Skeletal muscle cell (primary cell): Measurements from ENCODE around the gene LRRTM3.

Experiments
- DNase-seq: peaks from one replicate; pipeline ENCODE4 v3.0.0-alpha.2; 2010; ENCODE audit warnings: low read depth
- H3K4me3 ChIP-seq: 2 replicates; pipeline ENCODE4 v1.5.1; 2011; ENCODE audit warnings: low read depth, mild to moderate bottlenecking, control low read depth, low read length, moderate library complexity

LRRTM3 gene

GRCh38 chr10:66931340-66931948 lies 5.6 kb downstream of the LRRTM3 start:
- DNase-seq, result peak; percentile 27
- H3K4me3 ChIP-seq, result no peak overlapping the region

DNA sequence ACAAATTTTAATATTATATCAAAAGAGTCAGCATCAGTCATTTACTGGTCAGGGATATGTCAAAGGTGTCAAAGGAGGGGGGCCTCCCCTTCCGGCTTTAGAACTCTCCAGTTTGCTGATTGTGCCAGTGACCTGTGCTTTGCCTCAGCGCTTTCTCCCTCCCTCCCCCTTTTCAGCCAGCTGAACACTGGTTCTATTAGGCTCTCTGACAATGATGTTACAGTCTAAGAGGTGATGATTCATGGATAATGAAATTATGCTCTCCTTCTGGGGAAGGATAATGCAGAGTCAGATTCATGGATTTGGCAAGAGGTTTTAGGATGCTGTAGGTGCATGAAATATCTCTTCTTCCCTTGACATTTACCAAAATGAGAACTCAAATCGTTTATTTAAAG lies 6.1 kb downstream of the LRRTM3 start:
- DNase-seq, result no peak
- H3K4me3 ChIP-seq, result no peak overlapping the region

DNA sequence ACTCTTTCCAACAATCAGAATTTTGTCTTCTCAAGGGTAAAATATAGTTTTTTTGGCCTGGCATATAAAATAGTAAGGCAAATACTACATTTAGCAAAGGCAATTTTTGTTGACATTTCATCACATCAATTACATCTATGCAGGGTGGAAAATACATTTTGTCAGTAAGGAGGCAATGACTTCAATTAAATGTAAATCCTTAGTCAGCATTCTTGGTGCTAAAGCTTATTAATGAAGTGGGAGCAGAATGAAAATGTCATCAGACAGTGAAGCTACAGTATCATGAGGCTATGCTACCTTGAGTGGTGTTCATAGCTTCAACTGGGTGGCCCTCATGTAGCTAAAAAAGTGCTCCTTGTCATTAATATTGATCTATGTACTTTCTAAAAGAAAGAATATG lies 8.9 kb downstream of the LRRTM3 start:
- H3K4me3 ChIP-seq, result no peak overlapping the region
- no peak for DNase-seq

DNA sequence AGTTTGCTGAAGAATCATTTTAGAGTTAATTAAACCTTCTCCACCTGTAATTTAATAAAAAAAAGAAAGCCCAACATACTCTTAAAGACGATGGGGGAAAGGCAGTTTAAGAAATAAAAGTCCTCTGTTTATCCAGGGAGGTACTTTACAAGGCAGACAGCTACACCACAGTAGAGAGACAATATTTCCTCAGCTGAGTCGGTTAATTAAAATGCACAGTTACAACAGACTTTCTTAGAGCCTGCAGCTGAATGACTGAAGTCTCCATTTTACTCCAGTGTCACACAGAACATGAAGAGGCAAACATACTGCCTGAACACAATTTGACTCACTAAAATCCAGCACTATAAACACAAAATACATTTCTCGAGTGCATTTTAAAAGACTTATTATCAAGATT lies 15.1 kb downstream of the LRRTM3 start:
- H3K4me3 ChIP-seq, result no peak overlapping the region
- no peak for DNase-seq

GRCh38 chr10:66941491-66941890 lies 15.7 kb downstream of the LRRTM3 start:
- DNase-seq, result peak; percentile 4
- no peak overlapping the region for H3K4me3 ChIP-seq

DNA sequence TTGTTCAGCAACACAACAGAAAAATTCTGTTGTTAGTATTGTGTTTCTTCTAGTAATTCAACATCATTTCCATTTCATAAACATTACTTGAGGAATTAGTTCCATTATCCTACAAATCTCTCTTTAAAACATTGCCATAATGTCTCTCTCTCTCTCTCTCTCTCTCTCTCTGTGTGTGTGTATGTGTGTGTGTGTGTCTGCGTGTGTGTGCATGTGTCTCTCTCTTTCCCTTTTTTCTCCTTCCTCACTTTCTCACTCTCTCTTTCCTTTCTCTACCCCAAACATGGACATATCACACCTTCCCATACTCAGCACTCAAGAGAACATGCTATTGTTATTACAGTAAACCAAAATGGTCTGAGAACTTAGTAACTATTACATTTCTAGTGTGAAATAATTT lies 16.6 kb downstream of the LRRTM3 start:
- H3K4me3 ChIP-seq, result no peak overlapping the region

DNA sequence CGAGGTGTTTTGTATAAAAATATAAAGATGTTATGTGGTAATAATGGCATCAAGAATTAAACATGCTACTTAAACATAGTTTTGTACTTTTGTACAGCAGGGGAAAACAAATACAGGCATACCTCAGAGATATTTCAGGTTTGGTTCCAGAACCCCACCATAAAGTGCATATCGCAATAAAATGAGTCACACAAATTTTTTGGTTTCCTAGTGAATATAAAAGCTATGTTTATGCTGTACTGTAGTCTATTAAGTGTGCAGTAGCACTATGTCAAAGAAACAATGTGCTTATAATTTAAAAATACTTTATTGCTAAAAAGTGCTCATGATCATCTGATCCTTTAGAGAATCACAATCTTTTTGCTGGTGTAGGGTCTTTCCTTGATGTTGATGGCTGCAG lies 17.8 kb downstream of the LRRTM3 start:
- DNase-seq, result no peak
- no peak overlapping the region for H3K4me3 ChIP-seq

More for the DNA sequence above, 16.6 kb downstream of the LRRTM3 start:
- no peak for DNase-seq

DNA sequence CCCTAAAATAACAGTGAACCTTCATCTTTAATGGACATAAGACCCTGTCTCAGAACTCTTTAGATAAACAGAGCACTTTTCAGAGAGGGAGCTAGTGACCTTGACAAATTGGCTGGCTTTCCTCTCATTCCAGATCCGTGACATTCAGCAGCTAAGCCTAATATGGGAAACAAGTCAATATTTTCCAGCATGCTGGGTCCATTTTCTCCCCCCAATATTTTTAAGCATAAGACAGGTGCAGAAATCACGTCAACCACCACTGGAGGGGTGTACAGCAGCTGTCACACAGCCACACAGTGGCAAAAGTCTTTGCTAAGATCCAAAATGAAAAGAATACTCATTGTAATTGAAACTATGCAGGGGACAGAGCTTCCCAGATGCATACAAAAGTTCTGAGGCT lies 26.1 kb downstream of the LRRTM3 start:
- H3K4me3 ChIP-seq, result no peak overlapping the region
- no peak for DNase-seq

- no peak overlapping the region for H3K4me3 ChIP-seq
- no peak for DNase-seq
These were observed 32.6 kb downstream of the LRRTM3 start for GRCh38 chr10:66958466-66958865.

GRCh38 chr10:66964946-66965345 lies 39.1 kb downstream of the LRRTM3 start:
- DNase-seq, result no peak
- H3K4me3 ChIP-seq, result no peak overlapping the region

GRCh38 chr10:66980246-66980815 lies 54.5 kb downstream of the LRRTM3 start:
- DNase-seq, result no peak
- no peak overlapping the region for H3K4me3 ChIP-seq

- no peak for DNase-seq
- no peak overlapping the region for H3K4me3 ChIP-seq
These were observed 55.7 kb downstream of the LRRTM3 start for GRCh38 chr10:66981361-66982052.

DNA sequence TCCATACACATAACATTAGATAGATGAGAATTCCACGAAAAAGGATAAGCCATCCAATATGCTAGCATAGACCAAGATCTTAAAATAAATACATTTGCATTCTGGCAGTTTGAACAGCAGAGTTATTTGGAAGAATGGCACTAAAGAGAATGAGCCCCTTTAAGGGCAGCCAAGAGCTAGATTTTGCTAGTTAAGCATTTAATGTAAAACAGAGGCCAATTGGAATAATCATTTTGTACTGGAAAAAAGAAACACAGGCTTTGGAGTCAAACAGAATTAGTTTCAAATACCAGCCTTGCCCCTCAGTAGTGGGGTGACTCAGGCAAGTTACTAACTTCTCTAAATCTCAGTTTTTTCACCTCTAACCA lies 56.2 kb downstream of the LRRTM3 start:
- H3K4me3 ChIP-seq, result no peak overlapping the region
- DNase-seq, result no peak

GRCh38 chr10:66982792-66983474 lies 57.1 kb downstream of the LRRTM3 start:
- H3K4me3 ChIP-seq, result no peak overlapping the region

DNA sequence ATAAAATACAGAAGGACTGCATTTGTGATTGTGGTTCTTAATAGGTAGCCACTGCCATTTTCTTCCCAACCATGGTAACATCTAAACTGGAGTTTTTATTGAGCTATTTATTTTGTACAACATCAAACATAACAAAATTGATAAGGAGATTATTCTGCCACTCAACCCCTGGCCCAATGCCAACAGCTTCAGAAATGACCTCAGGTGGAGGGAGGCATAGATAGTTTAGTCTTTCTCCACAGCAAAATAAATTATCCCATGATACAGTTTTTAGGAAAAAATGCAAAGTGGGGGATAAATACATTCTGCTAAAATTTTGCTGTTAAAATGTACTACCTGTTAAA lies 57.6 kb downstream of the LRRTM3 start:
- H3K4me3 ChIP-seq, result no peak overlapping the region
- no peak for DNase-seq

More at GRCh38 chr10:66982792-66983474, 57.1 kb downstream of the LRRTM3 start:
- DNase-seq, result no peak

- H3K4me3 ChIP-seq, result no peak overlapping the region
- DNase-seq, result no peak
These were observed 64.5 kb downstream of the LRRTM3 start for GRCh38 chr10:66990143-66990830.

- no peak overlapping the region for H3K4me3 ChIP-seq
- DNase-seq, result no peak
These were observed 71.2 kb downstream of the LRRTM3 start for GRCh38 chr10:66996996-66997395.

DNA sequence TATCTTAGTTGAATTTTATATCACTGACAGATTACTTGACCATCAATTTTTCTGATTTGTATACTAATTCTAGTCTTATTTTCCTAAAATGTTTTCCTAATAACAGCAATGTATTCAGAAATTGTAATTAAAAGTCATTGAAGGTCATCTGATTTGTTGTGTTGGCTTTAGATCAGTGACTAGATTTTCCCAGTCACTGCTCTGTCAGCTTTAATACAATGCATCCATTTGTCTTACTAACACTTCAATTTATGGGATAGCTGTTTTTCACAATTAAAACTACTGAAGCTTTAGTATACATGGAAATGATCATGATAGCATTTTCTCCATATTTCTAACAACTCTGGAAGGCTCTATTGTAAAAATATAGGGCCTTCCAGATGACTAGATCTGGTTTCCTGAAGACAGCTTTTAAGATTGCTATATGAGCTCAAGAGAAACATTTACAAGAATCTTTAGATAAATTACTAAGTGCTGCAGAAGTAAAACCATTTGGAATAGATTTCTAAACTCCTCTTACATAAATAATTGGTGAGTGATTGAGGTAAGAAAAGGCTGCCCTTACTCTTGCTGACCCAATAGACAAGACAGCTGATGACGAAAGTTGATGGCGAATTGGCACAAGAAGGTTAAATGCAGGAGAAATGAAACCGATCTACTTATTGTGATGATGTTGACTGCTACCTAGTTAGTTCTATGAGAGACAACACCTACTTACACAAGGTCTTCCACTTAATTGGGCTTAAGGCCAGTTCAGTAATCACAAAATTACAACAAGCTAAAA lies 74.1 kb downstream of the LRRTM3 start:
- H3K4me3 ChIP-seq, result no peak overlapping the region
- DNase-seq, result no peak

GRCh38 chr10:67004690-67005089 lies 78.9 kb downstream of the LRRTM3 start:
- no peak overlapping the region for H3K4me3 ChIP-seq
- DNase-seq, result no peak
